Middle frontal gyrus (tissue), 1 donor: ENCODE measurements around the gene PTPN1.

Source experiments
- DNase-seq: peaks from one replicate; pipeline ENCODE4 v3.0.0-alpha.2; 2015; ENCODE audit warnings: low spot score; ENCODE audit errors: extremely low spot score

The PTPN1 gene

DNA sequence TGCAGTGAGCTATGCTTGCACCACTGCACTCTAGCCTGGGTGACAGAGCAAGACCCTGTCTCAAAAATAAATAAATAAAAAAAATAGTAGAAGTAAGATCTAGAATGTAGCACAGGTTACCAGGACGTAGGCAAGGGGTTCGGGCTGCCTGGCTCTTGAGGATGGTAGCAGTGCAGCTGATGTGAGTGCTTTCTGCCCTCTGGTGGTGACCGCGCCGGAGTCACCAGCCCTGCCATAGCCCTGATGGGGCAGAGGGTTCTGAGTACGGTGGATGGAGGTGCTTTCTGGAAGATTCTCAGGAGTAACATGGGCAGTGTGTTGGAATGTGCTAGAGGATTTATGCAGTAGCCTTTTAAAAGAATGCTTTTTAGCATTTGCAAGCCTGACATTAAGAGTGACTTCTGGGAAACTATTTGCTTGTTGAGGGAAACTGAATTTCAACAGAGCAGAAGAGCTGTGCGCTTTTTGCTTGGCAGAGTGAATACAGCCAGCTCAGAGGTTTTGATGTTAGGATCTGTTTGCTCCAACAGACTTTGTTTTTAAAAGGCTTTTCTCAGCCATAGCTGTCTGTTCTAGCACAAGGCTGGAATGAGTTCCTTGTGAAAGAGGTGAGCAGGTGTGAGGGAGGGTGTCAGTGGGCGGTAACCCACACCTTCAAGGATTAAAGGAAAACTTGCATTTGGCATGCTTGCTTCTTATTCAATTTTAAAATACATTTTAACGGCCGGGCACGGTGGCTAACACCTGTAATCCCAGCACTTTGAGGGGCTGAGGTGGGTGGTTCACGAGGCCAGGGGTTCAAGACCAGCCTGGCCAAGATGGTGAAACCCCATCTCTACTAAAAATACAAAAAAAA lies 65.9 kb downstream of the PTPN1 start:
- no peak for DNase-seq

GRCh38 chr20:50577175-50578018 lies 67.2 kb downstream of the PTPN1 start:
- no peak for DNase-seq

DNA sequence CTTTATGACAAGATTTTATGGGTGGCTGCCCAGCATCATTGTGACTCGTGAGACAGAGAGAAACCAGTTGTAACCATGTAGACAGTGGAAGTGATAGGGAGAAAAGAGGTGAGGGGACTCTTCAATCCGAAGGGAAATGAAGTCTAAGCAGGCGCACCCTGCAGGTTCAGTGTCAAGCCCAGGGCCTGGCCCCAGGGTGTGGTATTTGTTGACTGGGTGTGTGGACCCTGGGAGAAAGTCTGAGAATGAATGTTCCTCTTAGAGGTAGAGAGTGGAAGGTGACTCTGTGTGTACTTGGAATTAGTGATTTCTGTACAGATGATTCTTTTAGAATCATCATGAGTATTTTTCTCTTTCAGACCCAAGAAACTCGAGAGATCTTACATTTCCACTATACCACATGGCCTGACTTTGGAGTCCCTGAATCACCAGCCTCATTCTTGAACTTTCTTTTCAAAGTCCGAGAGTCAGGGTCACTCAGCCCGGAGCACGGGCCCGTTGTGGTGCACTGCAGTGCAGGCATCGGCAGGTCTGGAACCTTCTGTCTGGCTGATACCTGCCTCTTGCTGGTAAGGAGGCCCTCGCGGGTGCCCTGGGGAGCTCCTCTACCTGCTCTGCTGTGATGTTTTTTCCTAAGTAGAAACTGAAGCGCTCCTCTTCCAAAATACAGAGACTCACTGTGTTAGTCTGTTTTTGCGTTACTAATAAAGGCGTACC lies 68.0 kb downstream of the PTPN1 start:
- DNase-seq = no peak

- DNase-seq = no peak
These were observed 68.6 kb downstream of the PTPN1 start for GRCh38 chr20:50578778-50579165.

GRCh38 chr20:50579511-50579910 lies 69.3 kb downstream of the PTPN1 start:
- no peak for DNase-seq

DNA sequence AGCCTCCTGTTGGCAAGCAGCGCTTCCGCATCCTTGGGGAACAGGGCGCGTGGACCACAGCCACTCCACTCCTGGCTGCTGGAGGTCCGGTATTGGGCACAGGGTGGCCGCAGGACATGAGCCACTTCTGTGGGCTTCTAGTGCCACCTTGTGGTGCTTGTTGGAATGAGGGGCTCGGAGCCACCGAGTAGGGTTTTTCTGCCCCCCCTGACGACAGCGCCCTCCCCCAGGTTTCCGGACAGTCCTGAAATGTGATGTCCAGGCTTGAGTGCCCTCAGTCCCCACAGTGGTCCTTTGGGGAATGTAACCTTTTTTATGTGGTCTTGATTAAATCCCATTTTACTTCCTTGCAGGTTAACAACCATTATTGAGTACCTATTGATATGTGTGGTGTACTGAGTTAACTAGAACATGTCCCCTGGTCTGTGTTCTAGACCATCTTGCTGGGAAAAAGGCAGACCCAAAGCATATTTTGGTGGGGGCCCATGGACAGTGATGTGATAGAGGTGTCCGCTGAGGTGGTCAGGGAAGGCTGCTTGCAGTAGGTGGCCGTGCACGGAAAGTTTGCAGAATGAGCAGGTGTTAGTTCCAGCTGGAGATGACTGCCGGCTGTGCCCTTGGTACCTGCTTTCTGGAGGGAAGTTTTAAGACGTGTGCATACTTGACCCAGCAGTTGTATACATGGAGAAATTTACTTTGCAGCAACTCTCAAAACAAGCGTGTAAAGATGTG lies 70.0 kb downstream of the PTPN1 start:
- DNase-seq = no peak

DNA sequence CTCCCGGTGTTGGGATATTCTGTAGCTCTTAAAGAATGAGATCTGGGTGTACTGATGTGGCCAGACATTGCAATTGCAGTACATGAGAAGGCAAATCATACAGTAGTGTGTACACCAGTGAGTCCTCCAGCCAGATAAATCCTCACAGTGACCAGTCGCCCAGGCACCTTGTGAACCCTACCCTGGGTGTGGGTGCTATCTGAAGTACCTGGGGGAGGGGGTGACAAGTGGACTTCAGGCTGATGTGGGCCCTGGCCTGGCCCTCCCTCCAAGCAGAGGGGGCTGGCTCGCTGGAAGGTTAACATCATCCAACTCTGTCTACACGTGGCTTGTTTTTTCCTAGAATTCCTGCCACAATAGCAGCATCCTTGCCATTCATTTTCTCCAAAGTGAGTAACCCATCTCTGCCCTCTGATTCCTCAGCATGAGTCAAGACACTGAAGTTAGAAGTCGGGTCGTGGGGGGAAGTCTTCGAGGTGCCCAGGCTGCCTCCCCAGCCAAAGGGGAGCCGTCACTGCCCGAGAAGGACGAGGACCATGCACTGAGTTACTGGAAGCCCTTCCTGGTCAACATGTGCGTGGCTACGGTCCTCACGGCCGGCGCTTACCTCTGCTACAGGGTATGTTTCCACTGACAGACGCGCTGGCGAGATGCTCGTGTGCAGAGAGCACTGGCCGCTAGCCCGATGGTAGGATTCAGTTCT lies 70.8 kb downstream of the PTPN1 start:
- no peak for DNase-seq

DNA sequence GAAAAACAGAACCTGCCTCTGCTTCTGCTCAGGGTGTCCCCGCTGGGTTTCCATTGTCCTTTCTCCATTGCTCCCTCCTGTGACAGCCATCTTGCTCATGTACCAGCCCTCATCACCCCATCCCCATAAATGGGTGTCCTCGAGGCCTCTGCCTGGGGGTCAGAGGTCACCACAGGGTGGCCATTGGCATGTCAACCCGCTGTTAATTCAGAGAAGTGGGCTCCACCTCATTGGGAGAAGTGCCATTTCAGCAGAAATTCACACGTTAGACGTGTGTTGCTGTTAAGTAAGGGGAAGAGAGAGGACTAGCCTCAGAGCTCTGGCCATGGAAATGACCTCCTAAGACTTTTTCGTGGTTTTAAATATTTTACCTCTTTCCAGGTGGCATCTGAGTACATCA lies 71.9 kb downstream of the PTPN1 start:
- DNase-seq = no peak

- DNase-seq = no peak
These were observed 72.5 kb downstream of the PTPN1 start for GRCh38 chr20:50582591-50583234.

DNA sequence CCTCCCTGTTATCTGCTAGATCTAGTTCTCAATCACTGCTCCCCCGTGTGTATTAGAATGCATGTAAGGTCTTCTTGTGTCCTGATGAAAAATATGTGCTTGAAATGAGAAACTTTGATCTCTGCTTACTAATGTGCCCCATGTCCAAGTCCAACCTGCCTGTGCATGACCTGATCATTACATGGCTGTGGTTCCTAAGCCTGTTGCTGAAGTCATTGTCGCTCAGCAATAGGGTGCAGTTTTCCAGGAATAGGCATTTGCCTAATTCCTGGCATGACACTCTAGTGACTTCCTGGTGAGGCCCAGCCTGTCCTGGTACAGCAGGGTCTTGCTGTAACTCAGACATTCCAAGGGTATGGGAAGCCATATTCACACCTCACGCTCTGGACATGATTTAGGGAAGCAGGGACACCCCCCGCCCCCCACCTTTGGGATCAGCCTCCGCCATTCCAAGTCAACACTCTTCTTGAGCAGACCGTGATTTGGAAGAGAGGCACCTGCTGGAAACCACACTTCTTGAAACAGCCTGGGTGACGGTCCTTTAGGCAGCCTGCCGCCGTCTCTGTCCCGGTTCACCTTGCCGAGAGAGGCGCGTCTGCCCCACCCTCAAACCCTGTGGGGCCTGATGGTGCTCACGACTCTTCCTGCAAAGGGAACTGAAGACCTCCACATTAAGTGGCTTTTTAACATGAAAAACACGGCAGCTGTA lies 73.4 kb downstream of the PTPN1 start:
- DNase-seq = no peak

DNA sequence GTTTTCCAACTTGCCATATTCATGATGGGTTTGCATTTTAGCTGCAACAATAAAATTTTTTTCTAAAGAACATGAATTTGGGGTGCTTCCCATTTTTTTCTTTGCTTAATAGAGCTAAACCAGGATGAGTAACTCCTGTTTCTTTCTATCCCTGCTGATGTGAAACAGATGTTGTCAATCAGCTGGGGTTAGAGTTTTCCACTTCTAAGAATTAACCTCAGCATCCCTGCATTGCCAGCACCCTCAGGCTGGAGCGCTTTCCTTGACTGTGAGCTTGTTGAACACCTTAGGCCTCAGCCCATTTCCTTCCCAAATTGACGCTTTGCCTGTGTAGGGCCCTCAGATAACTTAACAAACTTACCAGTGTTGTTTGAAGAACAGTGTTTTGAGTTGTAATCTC lies 74.5 kb downstream of the PTPN1 start:
- no peak for DNase-seq

DNA sequence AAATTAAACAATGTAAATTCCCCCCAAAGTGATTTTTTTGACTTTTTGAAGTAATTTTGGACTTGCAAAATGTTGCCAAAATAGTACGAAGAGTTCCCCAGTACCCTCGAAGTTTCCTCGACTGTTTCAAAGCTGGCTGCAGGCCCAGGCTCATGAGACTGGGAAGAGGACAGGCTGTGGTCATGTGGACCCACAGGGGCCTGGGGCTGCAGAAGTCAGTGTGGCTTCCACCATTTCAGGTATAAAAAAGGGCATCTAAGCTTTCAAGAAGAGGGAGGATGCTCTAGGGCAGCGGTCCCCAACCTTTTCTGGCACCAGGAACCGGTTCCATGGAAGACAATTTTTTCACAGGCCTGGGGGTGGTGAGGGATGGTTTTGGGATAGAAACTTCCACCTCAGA lies 75.0 kb downstream of the PTPN1 start:
- no peak for DNase-seq

- DNase-seq = no peak
These were observed 75.5 kb downstream of the PTPN1 start for GRCh38 chr20:50585678-50586077.

- no peak for DNase-seq
These were observed 76.5 kb downstream of the PTPN1 start for GRCh38 chr20:50586531-50587232.

GRCh38 chr20:50587291-50587961 lies 77.2 kb downstream of the PTPN1 start:
- DNase-seq = no peak

DNA sequence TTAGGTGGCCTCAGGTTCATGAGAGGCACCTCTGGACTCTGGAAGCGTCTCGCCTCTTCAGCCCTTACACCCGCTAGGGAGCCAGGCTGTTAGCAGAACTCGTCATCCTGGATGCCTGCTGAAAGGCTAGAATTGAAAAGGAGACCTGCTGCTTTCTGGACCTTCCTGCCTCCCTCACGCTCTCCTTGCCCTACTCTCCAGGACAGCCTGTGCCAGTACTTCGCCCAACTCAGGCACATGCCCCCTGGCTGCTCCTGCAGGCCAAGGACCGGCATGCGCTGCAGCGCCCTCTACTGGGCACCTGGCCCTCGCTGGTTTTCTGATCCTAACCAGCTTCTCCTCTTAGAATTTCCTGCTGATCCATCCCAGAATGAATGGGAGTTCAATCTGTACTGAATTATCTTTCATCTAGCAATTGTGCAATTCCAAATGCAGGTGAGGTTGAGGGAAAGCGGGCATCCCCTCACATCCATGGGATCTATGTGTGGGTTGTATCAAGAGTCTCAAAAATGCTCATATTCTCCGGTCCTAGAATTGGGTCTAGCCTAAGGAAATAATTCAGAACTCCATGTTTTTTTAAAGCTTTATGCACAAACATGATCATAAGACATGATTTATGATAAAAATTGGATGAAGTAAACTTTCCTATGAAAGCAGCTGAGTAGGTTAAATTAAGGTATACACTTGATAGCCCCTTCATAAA lies 78.0 kb downstream of the PTPN1 start:
- DNase-seq = no peak

DNA sequence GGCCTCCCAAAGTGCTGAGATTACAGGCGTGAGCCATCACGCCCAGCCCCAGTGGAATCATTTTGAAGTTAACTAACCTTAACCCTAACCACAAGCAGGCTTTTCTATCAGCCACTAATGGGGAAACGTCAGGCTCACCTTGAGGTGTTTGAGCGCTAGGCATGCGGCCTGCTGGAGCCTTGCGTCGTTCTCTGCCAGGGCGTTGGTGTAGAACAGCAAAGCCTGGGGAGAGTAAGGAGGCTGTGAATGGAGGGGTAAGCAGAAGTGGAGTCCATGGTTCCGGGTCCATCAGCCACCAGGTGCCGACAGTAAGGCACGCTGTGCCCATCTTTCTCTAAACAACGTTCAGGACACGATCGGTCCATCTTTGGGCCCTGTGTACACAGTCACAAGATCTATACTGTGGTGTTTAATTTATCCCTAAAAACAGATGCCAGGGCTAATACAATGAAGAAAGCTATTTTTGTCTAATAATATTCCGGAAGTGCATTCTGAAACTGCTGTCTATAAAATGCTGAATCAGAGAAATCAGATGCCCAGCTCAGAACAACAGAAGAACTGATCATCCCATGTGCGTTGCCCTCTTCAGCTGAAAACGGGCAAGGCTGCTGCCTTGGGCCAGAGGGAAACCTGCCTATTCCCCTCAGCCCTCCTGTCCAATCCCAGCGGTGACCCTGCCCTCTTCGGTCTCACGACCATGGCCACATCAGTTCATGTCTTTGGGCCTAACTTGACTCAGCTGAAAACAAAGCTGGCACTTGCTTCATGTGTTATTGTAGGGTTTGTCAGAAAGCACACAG lies 79.6 kb downstream of the PTPN1 start:
- no peak for DNase-seq
